HL-60/S4 treated with retinoic acid at 250 ng/mL for 4 days and 3 days (cell line): ENCODE measurements around the gene ERBB2.

Experiments
- in situ Hi-C: fragments of 300-500 bp; cut with MboI; formaldehyde crosslinking; loops from 2 replicates; pipeline ENCODE4 v1.7.0; 2022; ENCODE audit warnings: low sequenced_read_pairs

Gene ERBB2

GRCh38 chr17:39665642-39666224 is 34.1 kb upstream of the ERBB2 start:
- in situ Hi-C loops: no loop called here

- in situ Hi-C loops: no loop called here
Observed at GRCh38 chr17:39666231-39666600, 33.6 kb upstream of the ERBB2 start.

GRCh38 chr17:39666601-39667261 is 33.1 kb upstream of the ERBB2 start:
- in situ Hi-C loops: no loop called here

GRCh38 chr17:39667262-39667944 is 32.5 kb upstream of the ERBB2 start:
- in situ Hi-C loops: no loop called here

GRCh38 chr17:39667945-39668924 is 31.6 kb upstream of the ERBB2 start, which contains the start of gene PNMT:
TSS of gene PNMT (plus strand) at chr17:39668453. CDS start at chr17:39668476, 23 bp downstream.
- in situ Hi-C loops: no loop called here

GRCh38 chr17:39669897-39670735 is 29.7 kb upstream of the ERBB2 start:
- in situ Hi-C loops: no loop called here

- in situ Hi-C loops: no loop called here
Observed at GRCh38 chr17:39670746-39671145, 29.1 kb upstream of the ERBB2 start.

GRCh38 chr17:39671651-39672521 is 28.0 kb upstream of the ERBB2 start:
- in situ Hi-C loops: no loop called here

- in situ Hi-C loops: no loop called here
Observed at GRCh38 chr17:39672522-39673334, 27.1 kb upstream of the ERBB2 start.

- in situ Hi-C loops: no loop called here
Observed at GRCh38 chr17:39673335-39674081, 26.4 kb upstream of the ERBB2 start.

GRCh38 chr17:39674179-39674578 is 25.7 kb upstream of the ERBB2 start:
- in situ Hi-C loops: no loop called here

GRCh38 chr17:39674702-39675389 is 25.0 kb upstream of the ERBB2 start:
- in situ Hi-C loops: no loop called here

GRCh38 chr17:39675390-39676082 is 24.3 kb upstream of the ERBB2 start:
- in situ Hi-C loops: no loop called here

GRCh38 chr17:39676198-39676819 is 23.6 kb upstream of the ERBB2 start:
- in situ Hi-C loops: no loop called here

GRCh38 chr17:39677072-39677471 is 22.8 kb upstream of the ERBB2 start:
- in situ Hi-C loops: no loop called here
